HT-29 (cell line): ENCODE measurements around the gene SH3RF1. TPM values are rescaled to one million over a fixed set of nuclear protein-coding genes. Genes with fewer than 3 reads are reported as not detected.
A peak's percentile ranks its signal among the peaks of the same experiment; 100 is the strongest.
"Not testable (repeated sequence)": the region's sequence is repeated elsewhere in the genome, so short reads cannot be mapped to it uniquely, and the experiment has no call there.

Experiments used
- DNase-seq: peaks from one replicate; pipeline ENCODE4 v3.0.0-alpha.2; 2015; ENCODE audit warnings: low spot score
- total RNA-seq: library from RNA; depleted of rRNA; stranded (reverse); fragments of >200 nt; shearing (Covaris generic); gene quantifications from 2 replicates; pipeline ENCODE4 v1.2.3, GENCODE V29; 2014

SH3RF1 gene
- total RNA-seq, 1 experiment from 2014 or later = 14.6 TPM

- DNase-seq = no peak
Observed at GRCh38 chr4:169229571-169230028, 41.2 kb downstream of the SH3RF1 start.

- DNase-seq = no peak
Observed at GRCh38 chr4:169228076-169228475, 42.7 kb downstream of the SH3RF1 start.

GRCh38 chr4:169226565-169226964, 44.2 kb downstream of the SH3RF1 start:
- no peak for DNase-seq

- peak; percentile 37 for DNase-seq
Observed at GRCh38 chr4:169225812-169226211, 44.9 kb downstream of the SH3RF1 start.

- peak; percentile 67 for DNase-seq
Observed at GRCh38 chr4:169225058-169225751, 45.6 kb downstream of the SH3RF1 start.

GRCh38 chr4:169222761-169223160, 48.0 kb downstream of the SH3RF1 start:
- no peak for DNase-seq

- no peak for DNase-seq
Observed at GRCh38 chr4:169221662-169222061, 49.1 kb downstream of the SH3RF1 start.

GRCh38 chr4:169220854-169221411, 49.8 kb downstream of the SH3RF1 start:
- DNase-seq = no peak

- DNase-seq = no peak
Observed at GRCh38 chr4:169220447-169220846, 50.3 kb downstream of the SH3RF1 start.

GRCh38 chr4:169219440-169219839, 51.3 kb downstream of the SH3RF1 start:
- DNase-seq = no peak

GRCh38 chr4:169215656-169216055, 55.1 kb downstream of the SH3RF1 start:
- no peak for DNase-seq

- no peak for DNase-seq
Observed at GRCh38 chr4:169212981-169213380, 57.8 kb downstream of the SH3RF1 start.

- DNase-seq = no peak
Observed at GRCh38 chr4:169210504-169211118, 60.1 kb downstream of the SH3RF1 start.

GRCh38 chr4:169209388-169209883, 61.3 kb downstream of the SH3RF1 start:
- DNase-seq = no peak

GRCh38 chr4:169208516-169208915, 62.2 kb downstream of the SH3RF1 start:
- no peak for DNase-seq

- no peak for DNase-seq
Observed at GRCh38 chr4:169208090-169208455, 62.7 kb downstream of the SH3RF1 start.

GRCh38 chr4:169207436-169208089, 63.2 kb downstream of the SH3RF1 start:
- no peak for DNase-seq

- DNase-seq = no peak
Observed at GRCh38 chr4:169205744-169206080, 65.0 kb downstream of the SH3RF1 start.

- no peak for DNase-seq
Observed at GRCh38 chr4:169205075-169205743, 65.5 kb downstream of the SH3RF1 start.

- no peak for DNase-seq
Observed at GRCh38 chr4:169203891-169204290, 66.9 kb downstream of the SH3RF1 start.

GRCh38 chr4:169203278-169203677, 67.5 kb downstream of the SH3RF1 start:
- not testable (repeated sequence) for DNase-seq

- DNase-seq = no peak
Observed at GRCh38 chr4:169202878-169203277, 67.9 kb downstream of the SH3RF1 start.
